Progenitor cell of endocrine pancreas (in vitro differentiated cells): ENCODE measurements around the gene B4GALT7. TPM values are rescaled to one million over a fixed set of nuclear protein-coding genes. Genes with fewer than 3 reads are reported as not detected.
"Not testable (repeated sequence)": the region's sequence is repeated elsewhere in the genome, so short reads cannot be mapped to it uniquely, and the experiment has no call there.

ENCODE experiments used
- DNase-seq: peaks from one replicate; pipeline ENCODE4 v3.0.0; 2021; ENCODE audit warnings: low spot score; ENCODE audit not compliant: unreplicated experiment
- H3K27ac Mint-ChIP-seq: 2 replicates; pipeline ENCODE4 v1.8.0; 2021; ENCODE audit warnings: mild to moderate bottlenecking, moderate library complexity, mixed read lengths
- H3K27me3 Mint-ChIP-seq: 2 replicates; pipeline ENCODE4 v1.8.0; 2021; ENCODE audit warnings: mixed read lengths
- H3K36me3 Mint-ChIP-seq: 2 replicates; pipeline ENCODE4 v1.8.0; 2022; ENCODE audit warnings: mixed read lengths; ENCODE audit not compliant: insufficient read depth
- H3K4me1 Mint-ChIP-seq: 2 replicates; pipeline ENCODE4 v1.8.0; 2021; ENCODE audit warnings: low read depth, mixed read lengths
- H3K4me3 Mint-ChIP-seq: 2 replicates; pipeline ENCODE4 v1.8.0; 2021; ENCODE audit warnings: low read depth, mild to moderate bottlenecking, moderate library complexity, mixed read lengths
- H3K9me3 Mint-ChIP-seq: 2 replicates; pipeline ENCODE4 v1.8.0; 2021; ENCODE audit warnings: low read depth, mixed read lengths
- CTCF ChIP-seq: fragments of 200-600 bp; sonication (generic); IDR thresholded peaks from one replicate; pipeline ENCODE4 v1.5.0; 2021; ENCODE audit warnings: antibody characterized with exemption, mild to moderate bottlenecking; ENCODE audit not compliant: unreplicated experiment
- total RNA-seq: library from RNA; stranded (reverse); gene quantifications from 2 replicates; pipeline ENCODE4 v1.2.1, GENCODE V29; 2021

B4GALT7 gene
- total RNA-seq, 1 donor from 2014 or later: 38.8 TPM

DNA sequence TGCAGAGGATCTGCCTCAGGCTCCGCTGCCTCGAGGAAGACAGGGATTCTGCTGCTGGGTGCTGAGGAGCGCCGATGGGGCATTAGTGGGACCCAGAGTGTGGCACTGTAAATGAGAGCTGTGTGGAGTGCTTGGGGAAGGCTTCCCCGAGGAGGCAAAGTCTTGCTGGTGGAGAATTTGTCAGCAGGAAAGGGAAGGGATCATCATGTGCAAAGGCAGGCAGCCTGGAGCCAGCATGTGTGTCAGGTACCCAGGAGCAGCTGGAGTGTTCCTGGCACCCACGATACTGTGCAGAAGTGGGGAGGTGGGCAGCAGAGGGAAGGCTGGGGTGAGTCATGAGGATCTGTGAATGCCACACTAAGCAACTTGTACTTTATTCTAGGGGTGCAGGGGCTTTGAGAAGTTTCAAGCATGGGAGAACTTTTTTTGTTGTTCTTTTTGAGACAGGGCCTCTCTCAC is 12.3 kb downstream of the B4GALT7 start:
- Mint-ChIP-seq H3K4me1 (peaks cover 2% of the 10 kb centered on the region), H3K27ac (peak overlapping the region; percentile 19), H3K9me3 (no peaks in the 10 kb centered on the region), H3K36me3 (peaks cover 6% of the 10 kb centered on the region), H3K27me3 (no peaks in the 10 kb centered on the region), H3K4me3 (no peak overlapping the region)
- no peak for DNase-seq
- no peak for TF ChIP-seq CTCF

DNA sequence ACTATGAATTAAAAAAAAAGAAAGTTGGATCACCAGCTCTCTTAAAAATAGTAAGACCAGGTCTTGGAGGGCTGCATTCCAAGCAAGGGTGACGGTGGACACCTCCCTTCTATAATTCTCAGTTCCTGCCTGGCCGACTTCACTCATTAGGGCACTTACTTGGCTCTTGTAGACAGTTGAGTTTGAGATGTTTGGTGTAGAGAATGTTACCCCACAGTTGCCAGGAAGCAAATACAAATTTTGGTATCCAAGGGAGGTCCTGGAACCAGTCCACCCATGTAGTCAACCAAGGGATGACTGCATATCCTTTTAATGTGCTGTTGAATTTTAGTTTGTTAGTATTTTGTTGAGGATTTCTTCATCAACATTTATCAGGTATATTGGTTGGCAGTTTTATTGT is 20.6 kb downstream of the B4GALT7 start:
- Mint-ChIP-seq H3K4me1 (no peaks in the 10 kb centered on the region), H3K27ac (no peak overlapping the region), H3K27me3 (no peaks in the 10 kb centered on the region), H3K4me3 (no peak overlapping the region), H3K9me3 (no peaks in the 10 kb centered on the region), H3K36me3 (peaks cover 40% of the 10 kb centered on the region)
- no peak for TF ChIP-seq CTCF
- no peak for DNase-seq

GRCh38 chr5:177624172-177624571 is 24.2 kb downstream of the B4GALT7 start:
- H3K4me3 Mint-ChIP-seq, H3K9me3 Mint-ChIP-seq, DNase-seq, H3K27me3 Mint-ChIP-seq, H3K27ac Mint-ChIP-seq, H3K4me1 Mint-ChIP-seq: not testable (repeated sequence)
- H3K36me3 Mint-ChIP-seq: peaks cover 22% of the 10 kb centered on the region

DNA sequence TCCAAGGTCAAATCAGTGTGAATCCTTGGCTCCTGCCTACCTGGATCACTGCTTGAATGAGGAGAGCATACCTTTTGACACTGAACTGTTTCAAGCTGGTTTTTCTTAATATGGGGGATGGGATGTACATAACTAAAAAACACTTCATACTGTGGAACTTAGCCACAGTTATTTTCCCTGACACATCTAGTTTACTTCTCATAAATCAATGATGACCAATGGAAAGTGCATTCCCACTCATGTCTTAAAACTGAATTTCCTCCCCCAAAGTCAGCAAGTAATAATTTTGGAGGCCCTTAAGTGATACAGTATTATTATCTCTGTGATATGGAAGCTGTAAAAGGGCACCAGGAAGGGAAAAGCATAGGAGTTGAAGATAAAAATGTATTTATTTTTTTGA is 30.3 kb downstream of the B4GALT7 start:
- H3K4me1 Mint-ChIP-seq, H3K27ac Mint-ChIP-seq, H3K4me3 Mint-ChIP-seq, H3K36me3 Mint-ChIP-seq, H3K9me3 Mint-ChIP-seq, H3K27me3 Mint-ChIP-seq, DNase-seq: not testable (repeated sequence)

- H3K27ac Mint-ChIP-seq, H3K4me3 Mint-ChIP-seq, H3K27me3 Mint-ChIP-seq, H3K4me1 Mint-ChIP-seq, DNase-seq: not testable (repeated sequence)
- H3K36me3 Mint-ChIP-seq: peaks cover 18% of the 10 kb centered on the region
- H3K9me3 Mint-ChIP-seq: peaks cover 18% of the 10 kb centered on the region
Measured at GRCh38 chr5:177634912-177635311, 35.0 kb downstream of the B4GALT7 start.

DNA sequence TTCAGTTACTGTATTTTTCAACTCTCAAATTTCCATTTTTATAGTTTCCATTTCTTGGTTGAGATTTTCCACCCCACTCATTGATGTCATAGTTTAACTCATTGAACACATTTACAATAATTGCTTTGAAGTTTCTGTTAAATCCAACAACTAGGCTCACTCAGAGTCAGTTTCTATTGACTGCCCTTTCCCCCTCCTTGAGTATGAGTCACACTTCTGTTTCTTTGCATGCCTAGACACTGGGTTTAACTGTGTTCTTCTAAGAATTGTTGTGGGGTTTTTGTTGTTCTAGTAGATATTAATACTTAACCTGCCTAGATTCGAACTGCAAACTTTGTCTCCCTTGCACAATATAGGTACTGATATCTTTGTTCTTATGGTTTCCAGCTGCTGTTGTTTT is 45.5 kb downstream of the B4GALT7 start:
- not testable (repeated sequence) for H3K27ac Mint-ChIP-seq, DNase-seq, H3K9me3 Mint-ChIP-seq, H3K4me3 Mint-ChIP-seq, H3K27me3 Mint-ChIP-seq, H3K4me1 Mint-ChIP-seq
- H3K36me3 Mint-ChIP-seq: peaks cover 13% of the 10 kb centered on the region

DNA sequence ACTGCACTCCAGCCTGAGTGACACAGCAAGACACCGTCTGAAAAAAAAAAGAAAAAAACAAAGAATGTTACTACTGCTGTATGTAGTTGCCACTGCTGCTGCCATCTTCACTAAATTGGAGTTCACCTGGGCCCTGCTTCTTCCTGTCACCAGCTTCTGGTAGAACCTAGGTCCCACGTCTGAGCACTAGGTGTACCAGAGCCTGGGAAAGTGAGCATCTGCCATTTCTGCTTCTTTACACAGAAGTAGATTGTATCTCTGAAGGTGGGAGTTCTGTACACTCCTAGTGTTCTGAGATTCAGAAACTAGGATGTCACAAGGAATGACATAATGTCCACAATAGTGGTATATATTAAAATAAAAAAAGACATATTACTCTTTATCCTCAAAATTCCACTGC is 51.3 kb downstream of the B4GALT7 start:
- not testable (repeated sequence) for H3K27me3 Mint-ChIP-seq, H3K9me3 Mint-ChIP-seq, H3K27ac Mint-ChIP-seq, H3K4me1 Mint-ChIP-seq, H3K36me3 Mint-ChIP-seq, H3K4me3 Mint-ChIP-seq, DNase-seq

DNA sequence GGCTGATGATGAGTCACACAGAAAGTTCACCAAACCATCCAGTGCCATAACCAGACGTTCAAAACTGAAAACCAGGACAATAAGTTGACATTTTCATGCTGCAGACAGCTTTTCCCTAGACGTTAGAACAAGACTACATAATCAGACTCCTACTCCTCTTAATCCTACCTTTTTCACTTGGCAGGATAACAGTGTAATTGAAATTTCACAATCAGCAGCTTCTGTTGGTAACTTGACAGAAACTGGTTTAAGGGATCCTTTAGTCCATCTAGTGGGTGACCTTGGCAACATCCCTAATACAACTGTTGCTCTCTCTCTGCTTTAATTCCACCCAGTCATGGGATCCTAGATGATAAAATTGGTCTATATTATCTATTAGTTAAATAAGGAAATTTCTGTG is 57.9 kb downstream of the B4GALT7 start:
- not testable (repeated sequence) for H3K9me3 Mint-ChIP-seq, H3K36me3 Mint-ChIP-seq, H3K27me3 Mint-ChIP-seq, DNase-seq, H3K27ac Mint-ChIP-seq, H3K4me1 Mint-ChIP-seq, H3K4me3 Mint-ChIP-seq

- not testable (repeated sequence) for H3K36me3 Mint-ChIP-seq, H3K27ac Mint-ChIP-seq, H3K4me1 Mint-ChIP-seq, H3K27me3 Mint-ChIP-seq, DNase-seq, H3K4me3 Mint-ChIP-seq, H3K9me3 Mint-ChIP-seq
Measured at GRCh38 chr5:177658542-177658941, 58.6 kb downstream of the B4GALT7 start.

Other genes with a start within 250 kb of the B4GALT7 start
- 106 and 111 TPM in 2 replicates for gene LMAN2, start 248.5 kb upstream of the B4GALT7 start, total RNA-seq
- 13.0 and 15.0 TPM in 2 replicates for gene RGS14, start 242.2 kb upstream of the B4GALT7 start, total RNA-seq
- gene SLC34A1, start 215.7 kb upstream of the B4GALT7 start, total RNA-seq: not detected in 2 replicates
- gene PFN3, start 199.5 kb upstream of the B4GALT7 start, total RNA-seq: not detected in 2 replicates
- gene F12, start 190.6 kb upstream of the B4GALT7 start, total RNA-seq: 4.0 and 4.7 TPM in 2 replicates
- 40.2 and 43.0 TPM in 2 replicates for gene GRK6, start 173.5 kb upstream of the B4GALT7 start, total RNA-seq
- 11.7 and 13.1 TPM in 2 replicates for gene PRR7, start 153.3 kb upstream of the B4GALT7 start, total RNA-seq
- gene DBN1, start 126.5 kb upstream of the B4GALT7 start, total RNA-seq: 396 and 422 TPM in 2 replicates
- gene PDLIM7, start 102.5 kb upstream of the B4GALT7 start, total RNA-seq: 113 and 119 TPM in 2 replicates
- 11.6 and 13.7 TPM in 2 replicates for gene DOK3, start 90.3 kb upstream of the B4GALT7 start, total RNA-seq
- 88.4 and 93.1 TPM in 2 replicates for gene DDX41, start 83.2 kb upstream of the B4GALT7 start, total RNA-seq
- 163 and 165 TPM in 2 replicates for gene FAM193B, start 45.6 kb upstream of the B4GALT7 start, total RNA-seq
- 161 and 170 TPM in 2 replicates for gene TMED9, start 7.9 kb upstream of the B4GALT7 start, total RNA-seq
- 0.55 and 1.2 TPM in 2 replicates for gene FAM153A, start 182.8 kb downstream of the B4GALT7 start, total RNA-seq